Loucy (cell line): Measurements from ENCODE around the gene DLG2.

Source experiments
- H2AFZ ChIP-seq: fragments of 200-600 bp; sonication (generic); 2 replicates; pipeline ENCODE4 v1.6.0; 2016; ENCODE audit warnings: antibody characterized with exemption, mild to moderate bottlenecking, low read length, moderate library complexity
- H3F3A ChIP-seq: fragments of 200-600 bp; 2 replicates; pipeline ENCODE4 v1.6.0; 2016; ENCODE audit warnings: antibody characterized with exemption, low read depth, mild to moderate bottlenecking
- H3K27me3 ChIP-seq: fragments of 200-600 bp; sonication (generic); 2 replicates; pipeline ENCODE4 v1.6.1; 2014; ENCODE audit warnings: low read length, mild to moderate bottlenecking; ENCODE audit not compliant: insufficient read depth, poor library complexity, severe bottlenecking
- H3K36me3 ChIP-seq: fragments of 200-600 bp; sonication (generic); 2 replicates; pipeline ENCODE4 v1.6.1; 2016; ENCODE audit warnings: low read length; ENCODE audit not compliant: insufficient read depth
- H3K4me1 ChIP-seq: fragments of 200-600 bp; sonication (generic); 2 replicates; pipeline ENCODE4 v1.5.1; 2014; ENCODE audit warnings: low read length, mild to moderate bottlenecking; ENCODE audit not compliant: insufficient read depth, poor library complexity, severe bottlenecking
- H3K4me2 ChIP-seq: fragments of 200-600 bp; sonication (generic); 2 replicates; pipeline ENCODE4 v1.6.0; 2014; ENCODE audit warnings: antibody characterized with exemption, low read length, low read depth, mild to moderate bottlenecking; ENCODE audit not compliant: poor library complexity, severe bottlenecking
- H3K4me3 ChIP-seq: fragments of 200-600 bp; sonication (generic); 2 replicates; pipeline ENCODE4 v1.5.1; 2014; ENCODE audit warnings: low read length, mild to moderate bottlenecking, mixed read lengths; ENCODE audit not compliant: poor library complexity, severe bottlenecking
- H3K79me2 ChIP-seq: fragments of 200-600 bp; sonication (generic); 2 replicates; pipeline ENCODE4 v1.6.1; 2014; ENCODE audit warnings: low read length; ENCODE audit not compliant: insufficient read depth
- H3K9ac ChIP-seq: fragments of 200-600 bp; sonication (generic); 2 replicates; pipeline ENCODE4 v1.6.0; 2014; ENCODE audit warnings: mild to moderate bottlenecking, low read depth, low read length, moderate library complexity; ENCODE audit not compliant: poor library complexity, severe bottlenecking
- H3K9me2 ChIP-seq: fragments of 200-600 bp; sonication (generic); replicated peaks from 2 replicates; pipeline ENCODE4 v1.6.1; 2016; ENCODE audit warnings: low read depth, low read length, mixed read lengths
- H3K9me3 ChIP-seq: fragments of 200-600 bp; sonication (generic); 2 replicates; pipeline ENCODE4 v1.6.1; 2014; ENCODE audit warnings: mild to moderate bottlenecking, antibody characterized with exemption, low read length, low read depth; ENCODE audit not compliant: insufficient read depth
- H4K20me1 ChIP-seq: fragments of 200-600 bp; sonication (generic); 2 replicates; pipeline ENCODE4 v1.6.0; 2014; ENCODE audit warnings: antibody characterized with exemption, low read length, mild to moderate bottlenecking; ENCODE audit not compliant: insufficient read depth, poor library complexity, severe bottlenecking
- EZH2phosphoT487 ChIP-seq: fragments of 200-600 bp; IDR thresholded peaks from 2 replicates; pipeline ENCODE4 v1.6.1; 2018; ENCODE audit warnings: antibody characterized with exemption, mild to moderate bottlenecking, moderate library complexity, borderline replicate concordance
- TF ChIP-seq, protein P1 (sequence below): fragments of 200-600 bp; sonication (generic); conservative IDR thresholded peaks from 2 replicates; pipeline ENCODE4 v1.5.1; 2014; ENCODE audit warnings: mild to moderate bottlenecking, antibody characterized with exemption, low read length

Gene DLG2

DNA sequence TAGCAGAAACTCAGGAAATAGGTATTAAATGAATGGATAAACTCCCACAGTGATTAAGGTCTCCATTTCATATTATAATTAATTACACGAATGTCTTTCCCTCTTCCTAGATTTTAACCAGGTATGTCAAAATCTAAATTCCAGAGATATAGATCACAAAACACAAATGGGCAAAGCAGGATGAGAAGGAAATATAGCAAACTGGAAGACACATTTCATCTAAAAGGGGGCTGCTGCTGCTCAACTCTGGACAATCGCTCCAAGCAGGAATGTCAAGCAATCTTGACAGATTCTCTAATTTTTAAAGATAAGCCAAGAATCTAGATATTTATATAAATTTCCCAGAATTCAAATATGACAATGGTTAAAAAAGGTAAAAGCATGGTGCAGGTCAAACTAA lies 1786.8 kb downstream of the DLG2 start:
- H3K4me3 ChIP-seq: no peak overlapping the region
- H3K9me2 ChIP-seq: no peaks in the 10 kb centered on the region
- H3K9ac ChIP-seq: no peak overlapping the region
- H3K27me3 ChIP-seq: no peaks in the 10 kb centered on the region
- H3K79me2 ChIP-seq: no peaks in the 10 kb centered on the region
- no peaks in the 10 kb centered on the region for H3K4me1 ChIP-seq
- no peak overlapping the region for H2AFZ ChIP-seq
- H3K9me3 ChIP-seq: no peaks in the 10 kb centered on the region
- no peak overlapping the region for H3K4me2 ChIP-seq
- TF ChIP-seq, protein P1, sequence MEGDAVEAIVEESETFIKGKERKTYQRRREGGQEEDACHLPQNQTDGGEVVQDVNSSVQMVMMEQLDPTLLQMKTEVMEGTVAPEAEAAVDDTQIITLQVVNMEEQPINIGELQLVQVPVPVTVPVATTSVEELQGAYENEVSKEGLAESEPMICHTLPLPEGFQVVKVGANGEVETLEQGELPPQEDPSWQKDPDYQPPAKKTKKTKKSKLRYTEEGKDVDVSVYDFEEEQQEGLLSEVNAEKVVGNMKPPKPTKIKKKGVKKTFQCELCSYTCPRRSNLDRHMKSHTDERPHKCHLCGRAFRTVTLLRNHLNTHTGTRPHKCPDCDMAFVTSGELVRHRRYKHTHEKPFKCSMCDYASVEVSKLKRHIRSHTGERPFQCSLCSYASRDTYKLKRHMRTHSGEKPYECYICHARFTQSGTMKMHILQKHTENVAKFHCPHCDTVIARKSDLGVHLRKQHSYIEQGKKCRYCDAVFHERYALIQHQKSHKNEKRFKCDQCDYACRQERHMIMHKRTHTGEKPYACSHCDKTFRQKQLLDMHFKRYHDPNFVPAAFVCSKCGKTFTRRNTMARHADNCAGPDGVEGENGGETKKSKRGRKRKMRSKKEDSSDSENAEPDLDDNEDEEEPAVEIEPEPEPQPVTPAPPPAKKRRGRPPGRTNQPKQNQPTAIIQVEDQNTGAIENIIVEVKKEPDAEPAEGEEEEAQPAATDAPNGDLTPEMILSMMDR: no peak
- no peak for TF ChIP-seq EZH2phosphoT487
- H4K20me1 ChIP-seq: no peaks in the 10 kb centered on the region
- H3K36me3 ChIP-seq: no peaks in the 10 kb centered on the region
- no peaks in the 10 kb centered on the region for H3F3A ChIP-seq

DNA sequence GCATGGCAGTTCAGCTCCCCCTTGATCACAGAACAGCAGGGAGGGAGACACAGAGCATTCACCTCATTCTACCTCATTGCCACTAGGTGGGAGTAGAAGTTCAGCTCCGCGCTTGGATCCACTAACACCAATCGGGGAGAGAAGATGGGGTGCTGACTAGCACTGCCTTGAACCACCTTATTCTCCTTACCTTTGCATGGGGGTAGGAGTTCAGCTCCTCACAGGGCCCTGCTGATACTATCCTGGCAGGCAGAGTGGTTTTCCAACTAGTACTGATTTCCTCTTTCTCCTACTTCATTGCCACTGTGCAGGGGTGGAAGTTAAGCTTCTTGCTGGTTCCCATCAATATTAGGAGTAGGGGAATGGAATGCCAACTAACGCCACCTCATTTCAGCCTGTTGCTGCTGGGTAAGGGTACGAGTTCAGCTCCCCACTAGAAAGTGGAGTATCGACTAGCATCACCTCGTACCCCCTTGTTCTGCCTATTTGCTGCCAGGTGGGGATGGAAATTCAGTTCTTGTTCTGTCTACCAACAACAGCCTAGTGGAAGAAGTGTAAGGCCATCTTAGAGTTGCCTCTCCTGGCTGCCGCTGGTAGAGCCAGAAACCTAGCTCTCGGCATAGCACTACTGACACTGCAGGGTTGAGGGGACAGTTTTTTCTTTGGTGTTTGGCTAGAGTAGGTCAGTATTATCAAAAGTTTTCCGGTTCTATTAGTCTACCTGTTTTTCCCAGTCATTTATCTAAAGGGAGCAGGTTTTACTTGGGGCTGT lies 1790.1 kb downstream of the DLG2 start:
- H3K79me2 ChIP-seq: no peaks in the 10 kb centered on the region
- H3K4me2 ChIP-seq: no peak overlapping the region
- no peaks in the 10 kb centered on the region for H3K9me3 ChIP-seq
- H3K36me3 ChIP-seq: no peaks in the 10 kb centered on the region
- H2AFZ ChIP-seq: no peak overlapping the region
- no peak overlapping the region for H3K4me3 ChIP-seq
- no peaks in the 10 kb centered on the region for H3K9me2 ChIP-seq
- H3K9ac ChIP-seq: no peak overlapping the region
- H3K4me1 ChIP-seq: no peaks in the 10 kb centered on the region
- H3F3A ChIP-seq: no peaks in the 10 kb centered on the region
- H3K27me3 ChIP-seq: no peaks in the 10 kb centered on the region
- H4K20me1 ChIP-seq: no peaks in the 10 kb centered on the region
- TF ChIP-seq, protein P1: peak; percentile 70
- no peak for TF ChIP-seq EZH2phosphoT487

DNA sequence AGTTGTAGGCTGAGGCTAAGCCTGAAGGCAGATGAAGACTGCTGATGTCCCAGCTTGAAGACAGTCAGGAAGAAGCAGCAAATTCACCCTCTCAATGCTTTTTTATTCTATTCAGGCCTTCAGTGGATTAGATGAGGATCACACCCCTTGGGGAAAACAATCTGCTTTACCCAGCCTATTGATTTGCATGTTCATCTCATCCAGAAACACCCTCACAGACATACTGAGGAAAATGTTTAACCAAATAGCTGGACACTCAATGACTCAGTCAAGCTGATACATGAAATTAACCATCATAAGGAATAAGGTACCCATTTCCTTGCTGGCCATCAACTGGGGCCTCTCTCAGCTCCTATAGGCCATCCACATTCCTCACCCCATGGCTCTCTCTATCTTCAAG lies 1791.1 kb downstream of the DLG2 start:
- no peak overlapping the region for H3K9ac ChIP-seq
- no peaks in the 10 kb centered on the region for H3K27me3 ChIP-seq
- H4K20me1 ChIP-seq: no peaks in the 10 kb centered on the region
- TF ChIP-seq EZH2phosphoT487: no peak
- TF ChIP-seq, protein P1: no peak
- no peaks in the 10 kb centered on the region for H3K9me3 ChIP-seq
- H2AFZ ChIP-seq: no peak overlapping the region
- no peaks in the 10 kb centered on the region for H3K9me2 ChIP-seq
- no peak overlapping the region for H3K4me3 ChIP-seq
- H3K4me1 ChIP-seq: no peaks in the 10 kb centered on the region
- H3K4me2 ChIP-seq: no peak overlapping the region
- H3K36me3 ChIP-seq: no peaks in the 10 kb centered on the region
- no peaks in the 10 kb centered on the region for H3F3A ChIP-seq
- no peaks in the 10 kb centered on the region for H3K79me2 ChIP-seq
